RWPE1 (cell line): Measurements from ENCODE around the gene REEP1.

Source experiments
- CTCF ChIA-PET: fragments of 350-600 bp; sonication (Branson Sonifier 250); formaldehyde crosslinking; extraction: SDS; loops from one replicate; lab custom pipeline; 2021; lab: Yijun Ruan, JAX
- POLR2A ChIA-PET: fragments of 400-600 bp; formaldehyde crosslinking; extraction: SDS; loops from one replicate; lab custom pipeline; 2020; ENCODE audit warnings: antibody characterized with exemption; ENCODE audit not compliant: low non-redundant PET; lab: Yijun Ruan, JAX
- DNase-seq: peaks from one replicate; pipeline ENCODE4 v3.0.0; 2012; ENCODE audit warnings: low spot score
- H3K27ac ChIP-seq: fragments of 450-650 bp; 2 replicates; pipeline ENCODE4 v1.5.1; 2017
- TF ChIP-seq, protein P1 (sequence below): fragments of 450-650 bp; conservative IDR thresholded peaks from 2 replicates; pipeline ENCODE4 v1.5.1; 2017; ENCODE audit warnings: low read depth, mild to moderate bottlenecking

The REEP1 gene

DNA sequence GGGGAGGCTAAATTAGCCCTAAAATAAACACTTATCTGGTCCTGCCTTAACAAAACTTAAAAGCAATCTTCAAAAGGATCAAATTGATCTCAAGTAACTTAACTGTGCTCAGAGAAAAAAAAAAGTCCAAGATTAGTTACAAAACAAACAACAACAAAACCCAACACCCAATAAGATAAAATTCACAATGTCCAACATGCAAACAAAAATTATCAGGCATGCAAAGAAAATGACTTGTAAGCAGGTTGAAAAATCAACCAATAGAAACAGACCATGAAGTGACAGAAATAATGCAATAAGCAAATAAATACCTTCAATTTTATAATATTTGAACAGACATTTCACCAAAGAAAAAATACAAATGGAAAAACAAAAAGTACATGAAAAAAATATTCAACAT lies 4.0 kb upstream of the REEP1 start:
- TF ChIP-seq, protein P1, sequence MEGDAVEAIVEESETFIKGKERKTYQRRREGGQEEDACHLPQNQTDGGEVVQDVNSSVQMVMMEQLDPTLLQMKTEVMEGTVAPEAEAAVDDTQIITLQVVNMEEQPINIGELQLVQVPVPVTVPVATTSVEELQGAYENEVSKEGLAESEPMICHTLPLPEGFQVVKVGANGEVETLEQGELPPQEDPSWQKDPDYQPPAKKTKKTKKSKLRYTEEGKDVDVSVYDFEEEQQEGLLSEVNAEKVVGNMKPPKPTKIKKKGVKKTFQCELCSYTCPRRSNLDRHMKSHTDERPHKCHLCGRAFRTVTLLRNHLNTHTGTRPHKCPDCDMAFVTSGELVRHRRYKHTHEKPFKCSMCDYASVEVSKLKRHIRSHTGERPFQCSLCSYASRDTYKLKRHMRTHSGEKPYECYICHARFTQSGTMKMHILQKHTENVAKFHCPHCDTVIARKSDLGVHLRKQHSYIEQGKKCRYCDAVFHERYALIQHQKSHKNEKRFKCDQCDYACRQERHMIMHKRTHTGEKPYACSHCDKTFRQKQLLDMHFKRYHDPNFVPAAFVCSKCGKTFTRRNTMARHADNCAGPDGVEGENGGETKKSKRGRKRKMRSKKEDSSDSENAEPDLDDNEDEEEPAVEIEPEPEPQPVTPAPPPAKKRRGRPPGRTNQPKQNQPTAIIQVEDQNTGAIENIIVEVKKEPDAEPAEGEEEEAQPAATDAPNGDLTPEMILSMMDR = no peak
- CTCF ChIA-PET = interaction anchor here (0.6 kb wide), 1 partner anchor 234 kb away, joined by 5 read pairs; no protein-coding TSS in a partner anchor
- POLR2A ChIA-PET = no interaction called here

DNA sequence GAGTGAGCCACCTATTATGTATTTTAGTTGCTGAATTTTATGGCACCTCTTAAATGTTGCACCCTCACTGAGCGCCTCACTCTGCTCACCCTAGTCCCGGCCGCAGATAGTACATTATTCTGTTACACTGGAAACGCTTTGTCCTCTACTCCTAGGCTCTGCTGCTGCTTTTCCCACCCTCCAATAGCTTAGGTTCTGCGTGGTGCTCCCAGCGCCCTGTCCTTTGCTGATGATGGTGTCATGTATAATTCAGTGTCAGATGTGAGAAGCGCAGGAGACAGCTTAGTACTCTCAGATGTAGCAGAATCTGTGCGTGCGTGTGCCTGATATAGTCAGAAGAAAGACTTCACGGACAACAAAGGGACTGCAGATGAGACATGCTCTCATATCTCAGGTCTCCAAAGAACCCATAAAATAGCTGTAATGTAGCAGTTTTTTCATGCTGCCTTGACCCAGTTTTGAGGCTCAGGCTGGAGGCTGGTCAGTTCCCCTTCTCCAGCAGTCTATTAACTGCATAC lies 1.4 kb upstream of the REEP1 start:
- DNase-seq = no peak
- CTCF ChIA-PET = interaction anchor here (0.5 to 0.7 kb wide), 4 partner anchors 30 to 130 kb away, joined by 3 read pairs; no protein-coding TSS in a partner anchor
- POLR2A ChIA-PET = no interaction called here
- TF ChIP-seq, protein P1 = no peak
- no peak overlapping the region for H3K27ac ChIP-seq

More for the DNA sequence above, 4.0 kb upstream of the REEP1 start:
- no peak overlapping the region for H3K27ac ChIP-seq
- no peak for DNase-seq

DNA sequence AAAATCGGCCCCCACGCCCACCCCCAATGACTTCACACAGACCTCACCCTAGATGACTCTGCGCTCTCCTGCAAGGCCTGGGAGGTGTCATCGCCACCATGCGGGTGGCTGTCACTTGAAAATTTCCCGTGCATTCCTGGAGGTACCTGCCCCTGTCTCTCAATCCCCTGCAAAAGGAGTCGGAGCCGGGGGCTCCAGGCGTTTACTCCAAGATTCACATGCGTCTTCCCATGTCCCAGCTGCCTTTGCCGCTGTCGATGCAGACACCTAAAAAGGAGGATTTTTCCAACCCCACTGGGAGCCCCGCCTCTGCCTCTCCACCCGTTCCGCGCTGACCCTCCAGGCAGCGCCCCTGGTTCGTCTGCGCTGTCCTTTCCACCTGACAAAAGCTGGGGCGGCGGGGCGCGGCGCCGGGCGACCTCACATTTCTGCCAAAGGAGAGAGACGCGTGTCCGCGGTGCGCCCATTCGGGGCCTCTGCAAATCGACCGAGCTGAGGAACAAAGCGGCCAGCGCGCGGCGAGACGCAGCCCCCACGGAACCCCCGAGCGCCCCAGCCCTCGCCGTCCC lies 667 bp downstream of the REEP1 start:
- CTCF ChIA-PET = interaction anchor here (0.7 kb wide), 1 partner anchor 115 kb away, joined by 3 read pairs; no protein-coding TSS in a partner anchor
- POLR2A ChIA-PET = no interaction called here
- TF ChIP-seq, protein P1 = no peak
- DNase-seq = no peak
- no peak overlapping the region for H3K27ac ChIP-seq

DNA sequence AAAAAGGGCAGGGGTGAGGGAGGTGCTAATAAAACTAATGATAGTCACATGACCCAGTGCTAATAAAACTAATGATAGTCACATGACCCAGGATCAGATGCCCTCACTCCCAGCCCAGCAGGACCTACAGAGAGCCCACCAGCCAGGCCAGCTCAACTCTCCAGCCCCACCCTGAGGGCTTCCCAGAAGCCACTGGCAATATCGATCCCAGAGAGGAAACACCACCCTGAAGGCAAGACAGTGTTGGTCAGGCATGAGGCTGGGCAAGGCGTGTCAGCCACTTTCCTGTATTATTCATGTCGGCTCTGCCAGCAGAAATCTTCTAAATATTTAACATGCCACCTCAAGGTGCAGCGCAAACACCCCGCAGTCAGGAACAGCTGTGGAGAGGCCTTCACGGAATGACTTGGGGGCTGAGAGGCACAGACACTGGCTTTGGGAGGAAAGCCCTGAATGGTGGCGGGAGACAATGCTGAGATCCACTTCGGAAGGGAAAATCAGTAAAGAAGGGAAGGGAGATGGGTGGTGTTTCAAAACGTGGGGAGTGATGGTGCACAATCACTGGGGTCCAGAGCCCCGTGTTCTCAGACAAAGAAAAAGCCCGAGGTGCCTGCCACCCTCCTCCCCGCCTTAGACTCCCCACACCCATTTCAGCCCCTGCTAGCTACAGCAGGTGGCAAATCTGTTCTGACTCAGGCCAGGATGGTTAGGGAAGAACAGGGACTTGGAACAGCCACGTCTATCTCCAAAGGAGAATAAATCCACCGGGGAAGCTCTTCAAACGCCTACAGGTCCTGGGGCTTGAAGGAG lies 1.4 kb downstream of the REEP1 start:
- DNase-seq = no peak
- POLR2A ChIA-PET = no interaction called here
- TF ChIP-seq, protein P1 = no peak
- CTCF ChIA-PET = interaction anchor here (0.7 kb wide), 2 partner anchors 90 to 114 kb away, joined by 3 to 4 read pairs; no protein-coding TSS in a partner anchor
- no peak overlapping the region for H3K27ac ChIP-seq

DNA sequence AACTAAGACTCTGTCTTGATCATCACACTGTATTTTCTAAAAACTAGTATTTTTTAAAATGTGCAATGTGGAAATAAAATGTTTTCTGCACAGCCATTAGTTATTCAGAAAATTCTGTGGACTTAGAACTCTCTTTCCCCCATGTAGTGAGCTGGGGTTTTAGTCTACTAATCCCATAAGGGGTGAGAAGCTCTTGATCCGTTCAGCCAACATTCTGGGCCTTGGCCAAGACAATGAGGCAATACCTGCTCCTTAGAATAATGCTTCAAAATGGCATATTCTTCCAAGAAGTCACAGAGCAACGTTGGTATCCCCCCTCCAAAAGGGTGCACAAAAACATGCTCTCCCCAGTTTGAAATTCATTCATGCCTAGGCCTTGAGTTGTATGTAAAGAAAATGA lies 4.0 kb downstream of the REEP1 start:
- POLR2A ChIA-PET = no interaction called here
- H3K27ac ChIP-seq = no peak overlapping the region
- CTCF ChIA-PET = interaction anchor here (0.6 to 0.7 kb wide), 2 partner anchors 13 to 696 kb away, joined by 3 to 5 read pairs; no protein-coding TSS in a partner anchor
- DNase-seq = no peak
- TF ChIP-seq, protein P1 = no peak

DNA sequence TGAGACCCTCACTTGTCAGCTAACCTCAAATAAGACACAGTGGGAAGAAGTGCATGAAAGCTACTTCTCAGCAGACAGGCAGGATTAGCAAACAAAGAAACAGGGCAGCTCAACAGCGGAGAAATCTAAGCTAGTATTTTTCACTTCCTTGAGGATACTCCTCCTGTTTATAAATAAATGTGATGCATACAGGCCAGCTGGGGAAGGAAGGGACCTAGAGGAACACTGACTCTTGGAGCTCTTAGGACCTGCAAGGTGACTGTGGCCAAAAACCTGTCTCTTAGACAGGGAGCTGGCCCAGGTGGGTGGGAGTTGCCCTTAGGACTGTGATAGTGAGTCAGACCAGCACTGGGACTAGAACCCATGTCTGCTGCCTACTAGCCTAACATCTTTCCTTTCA lies 4.8 kb downstream of the REEP1 start:
- no peak overlapping the region for H3K27ac ChIP-seq
- no peak for DNase-seq
- CTCF ChIA-PET = interaction anchor here (0.5 to 0.7 kb wide), 3 partner anchors 14 to 92 kb away, joined by 3 to 5 read pairs (median 3); no protein-coding TSS in a partner anchor
- TF ChIP-seq, protein P1 = no peak
- POLR2A ChIA-PET = interaction anchor here (0.6 kb wide), 1 partner anchor 19 kb away, joined by 3 read pairs; no protein-coding TSS in a partner anchor
